NT2/D1 (cell line): ENCODE measurements around the gene IRF7.

Experiments
- SUZ12 ChIP-seq: IDR thresholded peaks from 2 replicates; pipeline ENCODE4 v1.6.1; 2011; ENCODE audit not compliant: insufficient read length, insufficient read depth; ENCODE audit errors: extremely low read depth
- YY1 ChIP-seq: IDR thresholded peaks from 2 replicates; pipeline ENCODE4 v1.6.1; 2011; ENCODE audit not compliant: insufficient read length, insufficient read depth

DNA sequence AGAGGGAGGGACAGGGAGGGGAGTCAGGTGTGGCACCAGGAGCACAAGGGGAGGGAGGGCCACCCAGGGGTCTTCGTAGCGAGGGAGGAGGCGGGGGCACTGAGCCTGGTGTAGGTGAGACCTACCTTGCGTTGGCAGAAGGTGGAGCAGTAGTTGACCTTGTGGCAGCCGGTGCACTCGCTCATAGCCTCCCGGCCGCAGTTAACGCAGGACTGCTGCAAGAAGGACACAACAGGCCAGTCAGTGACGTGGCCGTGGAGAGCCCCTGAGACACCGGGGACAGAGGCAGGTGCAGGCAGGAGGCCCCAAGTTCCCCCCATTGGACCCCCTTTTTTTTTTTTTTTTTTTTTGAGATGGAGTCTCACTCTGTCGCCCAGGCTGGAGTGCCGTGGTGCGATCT is 38.1 kb upstream of the IRF7 start:
- no peak for TF ChIP-seq YY1
- TF ChIP-seq SUZ12 = no peak
